Tibial nerve (tissue), 3 donors: ENCODE results near the gene ANKS6.

Experiments used
- CTCF ChIP-seq, 5 experiments: fragments of 200-600 bp in 3 of 5; fragments of 450-650 bp in 2 of 5; sonication (generic) in 3 of 5; IDR thresholded peaks; one replicate each; pipeline ENCODE4 v1.5.1; 2016 to 2019; ENCODE audit warnings: antibody characterized with exemption in 5 of 5, mild to moderate bottlenecking in 3 of 5, moderate library complexity in 2 of 5
- POLR2A ChIP-seq, 2 donors: fragments of 450-650 bp; IDR thresholded peaks; one replicate each; pipeline ENCODE4 v1.6.1; 2017; ENCODE audit warnings: antibody characterized with exemption in 2 of 2, mild to moderate bottlenecking in 2 of 2, moderate library complexity in 2 of 2

DNA sequence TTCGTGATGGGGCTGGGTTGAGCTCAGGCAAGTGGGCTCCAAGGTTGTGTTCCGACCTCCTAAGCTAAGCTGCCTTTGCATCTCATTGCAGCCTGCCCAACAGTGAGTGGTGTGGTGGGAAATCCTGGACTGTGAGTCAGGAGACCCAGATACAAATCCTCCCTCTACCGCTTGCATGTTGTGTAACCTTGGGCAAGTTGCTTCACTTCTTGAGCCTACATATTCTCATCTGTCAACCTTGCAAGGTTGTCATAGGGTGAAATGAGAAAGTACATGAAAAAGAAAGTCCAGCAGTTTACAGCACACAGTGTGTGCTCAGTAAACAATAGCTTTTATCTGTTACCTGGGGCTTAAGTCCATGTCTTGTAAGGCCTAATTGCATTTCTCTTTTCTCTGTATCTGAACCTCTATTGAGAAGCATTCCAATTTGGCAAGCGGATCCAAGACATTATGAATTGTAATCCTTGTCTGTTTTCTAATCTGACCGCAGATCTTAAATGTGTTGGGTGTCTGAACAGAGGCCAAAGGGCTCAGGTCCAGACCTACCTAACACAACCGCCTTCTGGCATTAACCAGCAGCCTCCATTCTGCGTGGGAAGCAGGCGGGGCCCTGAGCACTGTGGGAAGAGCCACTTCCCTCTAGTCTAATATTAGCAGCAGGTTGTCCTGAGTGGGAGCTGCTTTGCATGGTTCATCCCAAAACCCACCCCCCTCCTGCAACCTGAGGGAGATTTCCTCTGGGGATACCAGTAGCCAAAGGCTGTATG lies 9.3 kb upstream of the ANKS6 start:
- TF ChIP-seq CTCF (IDR thresholded peaks at IDR 0.05) (no peak), POLR2A (IDR thresholded peaks at IDR 0.05) (no peak)
